DMS 273 (cell line): ENCODE data around the gene FIG4.
"Not testable (repeated sequence)": the region's sequence is repeated elsewhere in the genome, so short reads cannot be mapped to it uniquely, and the experiment has no call there.

Source experiments
- DNase-seq: peaks from one replicate; lab custom pipeline; 2025; ENCODE audit not compliant: unreplicated experiment; lab: John Stamatoyannopoulos, UW

The FIG4 gene

GRCh38 chr6:109701774-109702173 is 10.7 kb downstream of the FIG4 start:
- DNase-seq = no peak

- DNase-seq = no peak
These were observed 11.7 kb downstream of the FIG4 start for GRCh38 chr6:109702791-109703190.

GRCh38 chr6:109705258-109705657 is 14.2 kb downstream of the FIG4 start:
- peak; percentile 93 for DNase-seq

GRCh38 chr6:109706513-109706912 is 15.4 kb downstream of the FIG4 start:
- DNase-seq = no peak

- DNase-seq = not testable (repeated sequence)
These were observed 17.0 kb downstream of the FIG4 start for GRCh38 chr6:109708099-109708498.

GRCh38 chr6:109713097-109713496 is 22.0 kb downstream of the FIG4 start:
- DNase-seq = no peak

GRCh38 chr6:109714166-109714565 is 23.1 kb downstream of the FIG4 start:
- no peak for DNase-seq

- no peak for DNase-seq
These were observed 23.5 kb downstream of the FIG4 start for GRCh38 chr6:109714611-109715010.

GRCh38 chr6:109715616-109716015 is 24.5 kb downstream of the FIG4 start:
- DNase-seq = no peak

- no peak for DNase-seq
These were observed 26.9 kb downstream of the FIG4 start for GRCh38 chr6:109717971-109718370.

GRCh38 chr6:109718991-109719390 is 27.9 kb downstream of the FIG4 start:
- DNase-seq = no peak

- DNase-seq = no peak
These were observed 29.2 kb downstream of the FIG4 start for GRCh38 chr6:109720311-109720710.

GRCh38 chr6:109722011-109722410 is 30.9 kb downstream of the FIG4 start:
- no peak for DNase-seq

GRCh38 chr6:109722564-109723254 is 31.6 kb downstream of the FIG4 start:
- no peak for DNase-seq

- not testable (repeated sequence) for DNase-seq
These were observed 34.2 kb downstream of the FIG4 start for GRCh38 chr6:109725250-109725649.

GRCh38 chr6:109736273-109737025 is 45.4 kb downstream of the FIG4 start:
- no peak for DNase-seq

- no peak for DNase-seq
These were observed 47.2 kb downstream of the FIG4 start for GRCh38 chr6:109738255-109738654.

GRCh38 chr6:109738667-109739066 is 47.6 kb downstream of the FIG4 start:
- DNase-seq = no peak

GRCh38 chr6:109739686-109740085 is 48.6 kb downstream of the FIG4 start:
- DNase-seq = peak; percentile 47

- no peak for DNase-seq
These were observed 49.7 kb downstream of the FIG4 start for GRCh38 chr6:109740787-109741186.

- no peak for DNase-seq
These were observed 52.6 kb downstream of the FIG4 start for GRCh38 chr6:109743739-109744138.

GRCh38 chr6:109744779-109745178 is 53.7 kb downstream of the FIG4 start:
- not testable (repeated sequence) for DNase-seq

- DNase-seq = no peak
These were observed 56.1 kb downstream of the FIG4 start for GRCh38 chr6:109747221-109747620.
